NK-92 treated with Interleukin-12 subunit alpha and Interleukin-12 subunit beta, amount 100 ng/mL, for 24 hours (cell line): ENCODE data around the gene PDGFRB.

Source experiments
- DNase-seq: peaks from one replicate; lab custom pipeline; 2025; lab: John Stamatoyannopoulos, UW

The PDGFRB gene

DNA sequence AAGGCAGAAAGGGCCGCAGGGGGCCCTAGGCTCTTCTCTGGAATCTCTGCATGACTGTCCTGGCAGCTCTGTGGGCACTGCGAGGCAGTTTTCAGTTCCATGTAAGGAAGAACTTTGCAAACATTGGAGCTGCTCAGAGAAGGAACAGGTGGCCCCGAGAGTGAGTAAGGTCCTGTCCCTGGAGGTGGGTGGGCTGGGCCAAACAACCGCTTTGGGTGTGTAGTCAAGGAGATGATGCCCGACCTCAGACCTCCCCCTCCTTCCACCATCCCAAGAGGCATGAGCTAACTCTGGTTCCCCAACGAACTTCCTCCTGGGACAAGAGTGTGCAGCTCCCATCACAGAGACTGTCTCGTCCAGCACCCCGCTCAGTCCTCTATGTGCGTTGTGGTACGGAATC is 89.8 kb downstream of the PDGFRB start:
- DNase-seq: no peak

DNA sequence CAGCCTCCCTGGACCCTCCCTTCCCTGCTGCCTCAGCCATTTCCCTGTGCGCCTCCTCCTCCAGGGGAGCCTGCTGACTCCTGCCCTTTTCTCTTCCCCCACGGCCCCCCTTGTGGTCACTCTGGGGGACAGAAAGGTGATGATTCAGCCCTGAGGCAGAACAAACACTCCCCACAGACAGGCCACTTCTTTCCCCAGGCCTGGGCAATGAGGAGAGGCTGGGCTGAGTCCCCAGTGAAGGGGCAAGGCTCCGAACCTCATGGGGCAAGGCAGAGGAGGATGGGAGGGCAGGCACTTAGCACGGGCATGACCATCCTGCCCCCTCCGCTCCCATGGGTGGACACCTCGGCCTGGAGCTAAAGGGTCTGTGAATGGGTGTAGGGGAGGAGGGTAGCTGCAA is 90.3 kb downstream of the PDGFRB start:
- no peak for DNase-seq

DNA sequence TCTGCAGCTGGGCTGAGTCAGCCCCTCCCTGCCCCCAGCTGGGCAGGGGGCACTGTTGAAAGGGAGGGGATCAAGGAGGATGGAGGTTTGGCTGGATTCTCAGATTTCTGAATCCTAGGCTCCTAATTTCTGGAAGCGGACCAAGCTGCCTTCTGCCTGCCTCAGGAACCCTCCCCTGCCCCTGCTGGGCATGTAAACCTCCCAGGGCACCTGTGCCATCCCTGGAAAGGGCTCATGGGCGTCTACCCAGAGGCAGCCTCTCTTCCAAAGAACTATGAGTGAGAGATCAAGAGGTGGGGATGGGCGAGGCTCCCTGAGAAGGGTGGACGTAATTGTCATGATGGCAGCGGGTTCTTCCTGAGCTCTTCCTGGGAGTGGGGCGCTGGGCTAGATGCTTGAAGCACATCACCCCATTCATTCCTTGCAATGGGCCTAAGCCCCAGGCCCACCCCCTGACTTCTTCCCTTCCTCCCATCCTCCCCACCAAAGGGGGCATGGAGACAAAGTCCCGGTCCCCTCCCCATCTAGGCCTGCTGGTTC is 90.9 kb downstream of the PDGFRB start:
- no peak for DNase-seq
